SK-N-SH (cell line): ENCODE measurements around the gene TIGAR. TPM values are rescaled to one million over a fixed set of nuclear protein-coding genes. Genes with fewer than 3 reads are reported as not detected.

Source experiments
- CTCF ChIA-PET: fragments of 300-600, 350-600 bp; formaldehyde crosslinking; extraction: SDS; loops from one replicate; lab custom pipeline; 2021; lab: Yijun Ruan, JAX
- POLR2A ChIA-PET: fragments of 350-600 bp; sonication (Branson Sonifier 250); formaldehyde crosslinking; extraction: SDS; loops from one replicate; lab custom pipeline; 2020; ENCODE audit warnings: antibody characterized with exemption, inconsistent platforms; lab: Yijun Ruan, JAX
- DNase-seq: peaks from one replicate; pipeline ENCODE4 v3.0.0; 2012
- H2AFZ ChIP-seq: fragments of 200-600 bp; sonication (generic); 2 replicates; pipeline ENCODE4 v1.8.1; 2016; ENCODE audit warnings: antibody characterized with exemption, mild to moderate bottlenecking, low read depth
- H3F3A ChIP-seq: fragments of 200-600 bp; sonication (generic); replicated peaks from 2 replicates; pipeline ENCODE3; 2016; ENCODE audit warnings: antibody characterized with exemption, mild to moderate bottlenecking; ENCODE audit not compliant: insufficient read depth
- H3K27ac ChIP-seq, 2 experiments: fragments of 200-500 bp in 1 of 2; fragments of 200-600 bp in 1 of 2; sonication (Bioruptor generic) in 1 of 2; sonication (generic), shearing (Covaris generic) in 1 of 2; 2 replicates each; pipeline versions ENCODE4 v1.5.1 to v1.6.1; 2014 to 2016; ENCODE audit warnings: low read depth in 2 of 2, inconsistent platforms in 1 of 2, low read length in 1 of 2, mild to moderate bottlenecking in 1 of 2, mixed read lengths in 1 of 2
- H3K27me3 ChIP-seq: fragments of 200-600 bp; sonication (generic), shearing (Covaris generic); 2 replicates; pipeline ENCODE4 v1.6.1; 2016; ENCODE audit warnings: mixed run types; ENCODE audit not compliant: insufficient read depth
- H3K36me3 ChIP-seq, 2 experiments: fragments of 200-500 bp in 1 of 2; fragments of 200-600 bp in 1 of 2; sonication (Bioruptor generic) in 1 of 2; sonication (generic) in 1 of 2; replicated peaks in 1 of 2; 2 replicates each; pipeline versions ENCODE3 to v1.5.1; 2014 to 2016; ENCODE audit warnings: low read length in 1 of 2, mild to moderate bottlenecking in 1 of 2; ENCODE audit not compliant: insufficient read depth in 2 of 2, control insufficient read depth in 1 of 2
- H3K4me1 ChIP-seq, 2 experiments: fragments of 200-500 bp in 1 of 2; fragments of 200-600 bp in 1 of 2; sonication (Bioruptor generic) in 1 of 2; sonication (generic), shearing (Covaris generic) in 1 of 2; 2 replicates each; pipeline versions ENCODE4 v1.5.1 to v1.6.1; 2014 to 2016; ENCODE audit warnings: low read depth in 1 of 2, low read length in 1 of 2, mixed run types in 1 of 2; ENCODE audit not compliant: insufficient read depth in 2 of 2, control insufficient read depth in 1 of 2
- H3K4me2 ChIP-seq: fragments of 200-600 bp; sonication (generic), shearing (Covaris generic); 2 replicates; pipeline ENCODE4 v1.6.1; 2017; ENCODE audit warnings: mixed run types
- H3K4me3 ChIP-seq, 2 experiments: fragments of 200-500 bp in 1 of 2; fragments of 200-600 bp in 1 of 2; sonication (Bioruptor generic) in 1 of 2; sonication (generic), shearing (Covaris generic) in 1 of 2; 2 replicates each; pipeline versions ENCODE4 v1.5.1 to v1.8.1; 2014 to 2016; ENCODE audit warnings: low read depth in 2 of 2, inconsistent platforms in 1 of 2, low read length in 1 of 2, mild to moderate bottlenecking in 1 of 2, mixed read lengths in 1 of 2, moderate library complexity in 1 of 2
- H3K79me2 ChIP-seq: fragments of 200-600 bp; sonication (generic); 2 replicates; pipeline ENCODE4 v1.8.1; 2017; ENCODE audit warnings: mild to moderate bottlenecking; ENCODE audit not compliant: insufficient read depth
- H3K9ac ChIP-seq: fragments of 200-600 bp; sonication (generic); 2 replicates; pipeline ENCODE4 v1.6.1; 2017; ENCODE audit warnings: mixed run types
- H3K9me2 ChIP-seq: fragments of 200-600 bp; sonication (generic); 2 replicates; pipeline ENCODE4 v1.6.1; 2017; ENCODE audit warnings: mixed run types
- H3K9me3 ChIP-seq: fragments of 200-600 bp; sonication (generic); 2 replicates; pipeline ENCODE4 v1.6.1; 2017; ENCODE audit warnings: mixed run types, mild to moderate bottlenecking, moderate library complexity
- H4K20me1 ChIP-seq: fragments of 200-600 bp; sonication (generic); 2 replicates; pipeline ENCODE4 v1.6.1; 2017; ENCODE audit warnings: mild to moderate bottlenecking, mixed run types; ENCODE audit not compliant: insufficient read depth
- CTCF ChIP-seq: fragments of 200-600 bp; sonication (generic); IDR thresholded peaks from 2 replicates; pipeline ENCODE4 v1.6.1; 2017; ENCODE audit warnings: antibody characterized with exemption, mild to moderate bottlenecking, moderate library complexity
- GATA2 ChIP-seq: sonication (generic); formaldehyde crosslinking; IDR thresholded peaks from 2 replicates; pipeline ENCODE4 v1.5.0; 2020; ENCODE audit warnings: mild to moderate bottlenecking, missing genetic modification reagents
- MXI1 ChIP-seq: IDR thresholded peaks from 2 replicates; pipeline ENCODE4 v1.6.1; 2012; ENCODE audit warnings: mild to moderate bottlenecking, low read depth, low read length, improper control_type of control experiment
- NRF1 ChIP-seq: IDR thresholded peaks from 2 replicates; pipeline ENCODE4 v1.6.1; 2012; ENCODE audit warnings: low read depth, mild to moderate bottlenecking, low read length
- PBX3 ChIP-seq: IDR thresholded peaks from 2 replicates; pipeline ENCODE4; 2012
- POLR2AphosphoS5 ChIP-seq: IDR thresholded peaks from 2 replicates; pipeline ENCODE4 v1.6.1; 2012; ENCODE audit warnings: low read depth, low read length
- RCOR1 ChIP-seq: fragments of 150-350 bp; IDR thresholded peaks from 2 replicates; pipeline ENCODE4 v1.6.1; 2017; ENCODE audit warnings: antibody characterized with exemption, low read length
- REST ChIP-seq: IDR thresholded peaks from 2 replicates; pipeline ENCODE4 v1.6.1; 2012; ENCODE audit warnings: mild to moderate bottlenecking, low read depth, low read length, moderate library complexity
- RFX5 ChIP-seq: IDR thresholded peaks from 2 replicates; pipeline ENCODE4 v1.6.1; 2012; ENCODE audit warnings: mild to moderate bottlenecking, improper control_type of control experiment, low read length
- RXRA ChIP-seq: IDR thresholded peaks from 2 replicates; pipeline ENCODE4 v1.4.0; 2012; ENCODE audit warnings: low read depth, mild to moderate bottlenecking, borderline replicate concordance
- TAF1 ChIP-seq: IDR thresholded peaks from 2 replicates; pipeline ENCODE4 v1.6.1; 2012; ENCODE audit warnings: low read depth, mild to moderate bottlenecking, low read length, moderate library complexity, borderline replicate concordance
- TCF12 ChIP-seq: IDR thresholded peaks from 2 replicates; pipeline ENCODE4 v1.4.0; 2012
- YY1 ChIP-seq: IDR thresholded peaks from 2 replicates; pipeline ENCODE4 v1.4.0; 2012; ENCODE audit warnings: low read depth, mild to moderate bottlenecking
- WGBS: methylation state at CpG from one replicate; pipeline ENCODE4 v1.1.6; 2017; ENCODE audit warnings: low lambda C conversion rate; 5-methylcytosine and 5-hydroxymethylcytosine counted together
- polyA plus RNA-seq, 3 experiments: library from polyadenylated mRNA; depleted of rRNA; stranded (reverse); fragments of >200 nt; gene quantifications; 2 replicates each; pipeline ENCODE4 v1.2.3, GENCODE V29; 2012
- TF ChIP-seq, protein P1 (sequence below): IDR thresholded peaks from 2 replicates; pipeline ENCODE4 v1.4.0; 2012; ENCODE audit warnings: low read depth
- TF ChIP-seq, protein P2 (sequence below): IDR thresholded peaks from 2 replicates; pipeline ENCODE4 v1.4.0; 2012; ENCODE audit warnings: low read depth, borderline replicate concordance

The TIGAR gene
- polyA plus RNA-seq, 1 of the 3 experiments (the other 2 are of a cell fraction) = 8.3 TPM

GRCh38 chr12:4293966-4294505 lies 27.0 kb upstream of the TIGAR start:
- no peak for DNase-seq
- no peaks in the 10 kb centered on the region for H4K20me1 ChIP-seq
- CTCF ChIA-PET = interaction anchor here (1.2 to 15.2 kb wide), 3 partner anchors 10 to 17 kb away, joined by 4 to 162 read pairs (median 14); no protein-coding TSS in a partner anchor
- H3K4me1 ChIP-seq = no peaks in the 10 kb centered on the region
- H3K9me2 ChIP-seq = no peaks in the 10 kb centered on the region
- no peak overlapping the region for H3K27ac ChIP-seq
- no peak overlapping the region for H3K4me3 ChIP-seq
- no peak for TF ChIP-seq TCF12
- TF ChIP-seq YY1 = no peak
- TF ChIP-seq, protein P1, sequence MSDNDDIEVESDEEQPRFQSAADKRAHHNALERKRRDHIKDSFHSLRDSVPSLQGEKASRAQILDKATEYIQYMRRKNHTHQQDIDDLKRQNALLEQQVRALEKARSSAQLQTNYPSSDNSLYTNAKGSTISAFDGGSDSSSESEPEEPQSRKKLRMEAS = no peak
- no peak for TF ChIP-seq NRF1
- TF ChIP-seq RCOR1 = no peak
- TF ChIP-seq, protein P2, sequence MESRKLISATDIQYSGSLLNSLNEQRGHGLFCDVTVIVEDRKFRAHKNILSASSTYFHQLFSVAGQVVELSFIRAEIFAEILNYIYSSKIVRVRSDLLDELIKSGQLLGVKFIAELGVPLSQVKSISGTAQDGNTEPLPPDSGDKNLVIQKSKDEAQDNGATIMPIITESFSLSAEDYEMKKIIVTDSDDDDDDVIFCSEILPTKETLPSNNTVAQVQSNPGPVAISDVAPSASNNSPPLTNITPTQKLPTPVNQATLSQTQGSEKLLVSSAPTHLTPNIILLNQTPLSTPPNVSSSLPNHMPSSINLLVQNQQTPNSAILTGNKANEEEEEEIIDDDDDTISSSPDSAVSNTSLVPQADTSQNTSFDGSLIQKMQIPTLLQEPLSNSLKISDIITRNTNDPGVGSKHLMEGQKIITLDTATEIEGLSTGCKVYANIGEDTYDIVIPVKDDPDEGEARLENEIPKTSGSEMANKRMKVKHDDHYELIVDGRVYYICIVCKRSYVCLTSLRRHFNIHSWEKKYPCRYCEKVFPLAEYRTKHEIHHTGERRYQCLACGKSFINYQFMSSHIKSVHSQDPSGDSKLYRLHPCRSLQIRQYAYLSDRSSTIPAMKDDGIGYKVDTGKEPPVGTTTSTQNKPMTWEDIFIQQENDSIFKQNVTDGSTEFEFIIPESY = no peak
- TF ChIP-seq MXI1 = no peak
- TF ChIP-seq GATA2 (CRISPR knock-in tag) = no peak
- TF ChIP-seq PBX3 = no peak
- TF ChIP-seq TAF1 = no peak
- H3K36me3 ChIP-seq = no peaks in the 10 kb centered on the region
- H3K27me3 ChIP-seq = peaks cover 98% of the 10 kb centered on the region
- H3K9ac ChIP-seq = no peak overlapping the region
- no peaks in the 10 kb centered on the region for H3K9me3 ChIP-seq
- no peak overlapping the region for H3K4me2 ChIP-seq
- POLR2A ChIA-PET = no interaction called here
- H3K79me2 ChIP-seq = no peaks in the 10 kb centered on the region
- no peak overlapping the region for H2AFZ ChIP-seq
- no peaks in the 10 kb centered on the region for H3F3A ChIP-seq
- 7% methylated on average over 12 of the region's 16 CpGs for WGBS

GRCh38 chr12:4296751-4297150 lies 24.3 kb upstream of the TIGAR start:
- no peaks in the 10 kb centered on the region for H3K9me3 ChIP-seq
- no peaks in the 10 kb centered on the region for H3F3A ChIP-seq
- H3K27me3 ChIP-seq = peaks cover 92% of the 10 kb centered on the region
- no peak overlapping the region for H3K4me3 ChIP-seq
- WGBS = 11% methylated on average over 6 of the region's 6 CpGs
- H3K4me1 ChIP-seq = no peaks in the 10 kb centered on the region
- H3K9ac ChIP-seq = no peak overlapping the region
- POLR2A ChIA-PET = no interaction called here
- H3K4me2 ChIP-seq = no peak overlapping the region
- no peak overlapping the region for H3K27ac ChIP-seq
- no peaks in the 10 kb centered on the region for H3K79me2 ChIP-seq
- no peak for TF ChIP-seq RXRA
- TF ChIP-seq POLR2AphosphoS5 = no peak
- TF ChIP-seq CTCF = no peak
- no peak for TF ChIP-seq RFX5
- no peak for TF ChIP-seq REST
- no peak for TF ChIP-seq GATA2 (CRISPR knock-in tag)
- TF ChIP-seq, protein P2 = no peak
- CTCF ChIA-PET = interaction anchor here (0.7 to 15.2 kb wide), 4 partner anchors 10 to 258 kb away, joined by 3 to 162 read pairs (median 8); no protein-coding TSS in a partner anchor
- no peaks in the 10 kb centered on the region for H3K36me3 ChIP-seq
- DNase-seq = no peak
- H2AFZ ChIP-seq = no peak overlapping the region
- H4K20me1 ChIP-seq = no peaks in the 10 kb centered on the region
- no peaks in the 10 kb centered on the region for H3K9me2 ChIP-seq
